Smooth muscle cell (in vitro differentiated cells): ENCODE data around the gene COPB1. TPM values are rescaled to one million over a fixed set of nuclear protein-coding genes. Genes with fewer than 3 reads are reported as not detected.

Source experiments
- DNase-seq: peaks from one replicate; lab custom pipeline; 2025; ENCODE audit not compliant: unreplicated experiment; lab: John Stamatoyannopoulos, UW
- H2AFZ ChIP-seq: fragments of 200-600 bp; sonication (generic); 2 replicates; pipeline ENCODE4 v1.6.0; 2016; ENCODE audit warnings: antibody characterized with exemption, low read depth, mild to moderate bottlenecking
- H3F3A ChIP-seq: fragments of 200-600 bp; sonication (generic); 2 replicates; pipeline ENCODE4 v1.6.0; 2017; ENCODE audit warnings: antibody characterized with exemption, low read depth
- H3K27ac ChIP-seq: fragments of 200-600 bp; sonication (generic); 2 replicates; pipeline ENCODE4 v1.5.1; 2016; ENCODE audit warnings: low read depth, mild to moderate bottlenecking
- H3K27me3 ChIP-seq: fragments of 200-600 bp; sonication (generic); 2 replicates; pipeline ENCODE4 v1.6.1; 2016; ENCODE audit warnings: low read depth, mild to moderate bottlenecking
- H3K36me3 ChIP-seq: fragments of 200-600 bp; sonication (generic); 2 replicates; pipeline ENCODE4 v1.5.1; 2016; ENCODE audit warnings: low read depth
- H3K4me1 ChIP-seq: fragments of 200-600 bp; sonication (generic); 2 replicates; pipeline ENCODE4 v1.5.1; 2016; ENCODE audit warnings: low read depth
- H3K4me2 ChIP-seq: fragments of 200-600 bp; sonication (generic); 2 replicates; pipeline ENCODE4 v1.6.0; 2016; ENCODE audit warnings: mild to moderate bottlenecking
- H3K4me3 ChIP-seq: fragments of 200-600 bp; sonication (generic); 2 replicates; pipeline ENCODE4 v1.5.1; 2016; ENCODE audit warnings: mild to moderate bottlenecking
- H3K79me2 ChIP-seq: fragments of 200-600 bp; sonication (generic); 2 replicates; pipeline ENCODE4 v1.6.0; 2016; ENCODE audit warnings: low read depth, mild to moderate bottlenecking
- H3K9ac ChIP-seq: fragments of 200-600 bp; sonication (generic); 2 replicates; pipeline ENCODE4 v1.6.0; 2016; ENCODE audit warnings: low read depth
- H3K9me3 ChIP-seq: fragments of 200-600 bp; sonication (generic); replicated peaks from 2 replicates; pipeline ENCODE4 v1.5.1; 2016; ENCODE audit warnings: low read depth
- H4K20me1 ChIP-seq: fragments of 200-600 bp; sonication (generic); 2 replicates; pipeline ENCODE4 v1.6.0; 2016; ENCODE audit warnings: low read depth
- CTCF ChIP-seq: fragments of 200-600 bp; sonication (generic); IDR thresholded peaks from 2 replicates; pipeline ENCODE4 v1.5.1; 2017; ENCODE audit warnings: borderline replicate concordance, mild to moderate bottlenecking, antibody characterized with exemption; ENCODE audit not compliant: insufficient read depth, poor library complexity, severe bottlenecking
- WGBS: methylation state at CpG from one replicate; pipeline ENCODE4 v1.1.7; 2016; ENCODE audit warnings: low lambda C conversion rate; 5-methylcytosine and 5-hydroxymethylcytosine counted together
- polyA plus RNA-seq: library from polyadenylated mRNA; unstranded; fragments of >200 nt; fragmentation: Nextera tagmentation; extraction: Ambion mirVana; gene quantifications from 2 replicates; pipeline ENCODE4 v1.2.1, GENCODE V29; 2016
- total RNA-seq: library from RNA; depleted of rRNA; stranded (reverse); fragments of >200 nt; gene quantifications from 2 replicates; pipeline ENCODE4 v1.2.3, GENCODE V29; 2014

Gene COPB1
- total and polyA plus RNA-seq, 2 experiments from 2014 or later = 135 to 299 TPM

GRCh38 chr11:14455648-14456430 lies 43.8 kb downstream of the COPB1 start:
- H3K79me2 ChIP-seq = no peaks in the 10 kb centered on the region
- peaks cover 55% of the 10 kb centered on the region for H4K20me1 ChIP-seq
- no peaks in the 10 kb centered on the region for H3K4me1 ChIP-seq
- no peaks in the 10 kb centered on the region for H3K9me3 ChIP-seq
- H3K4me3 ChIP-seq = no peak overlapping the region
- H3K27ac ChIP-seq = peak overlapping the region; percentile 30
- H3K4me2 ChIP-seq = no peak overlapping the region
- DNase-seq = no peak
- peaks cover 29% of the 10 kb centered on the region for H3F3A ChIP-seq
- peak; percentile 2 for TF ChIP-seq CTCF
- no peak overlapping the region for H3K9ac ChIP-seq
- H3K27me3 ChIP-seq = no peaks in the 10 kb centered on the region
- WGBS = 81% methylated on average over 3 of the region's 3 CpGs
- no peak overlapping the region for H2AFZ ChIP-seq
- H3K36me3 ChIP-seq = peaks cover 28% of the 10 kb centered on the region

GRCh38 chr11:14454861-14455632 lies 44.6 kb downstream of the COPB1 start:
- no peak overlapping the region for H3K4me2 ChIP-seq
- H3K9ac ChIP-seq = no peak overlapping the region
- peaks cover 21% of the 10 kb centered on the region for H3K36me3 ChIP-seq
- H3K27me3 ChIP-seq = no peaks in the 10 kb centered on the region
- no peak overlapping the region for H2AFZ ChIP-seq
- H3F3A ChIP-seq = peaks cover 23% of the 10 kb centered on the region
- DNase-seq = no peak
- 86% methylated on average over 7 of the region's 7 CpGs for WGBS
- H3K79me2 ChIP-seq = no peaks in the 10 kb centered on the region
- H3K4me1 ChIP-seq = no peaks in the 10 kb centered on the region
- peak overlapping the region; percentile 30 for H3K27ac ChIP-seq
- peaks cover 47% of the 10 kb centered on the region for H4K20me1 ChIP-seq
- no peaks in the 10 kb centered on the region for H3K9me3 ChIP-seq
- TF ChIP-seq CTCF = peak; percentile 59
- no peak overlapping the region for H3K4me3 ChIP-seq

GRCh38 chr11:14451825-14452224 lies 47.8 kb downstream of the COPB1 start:
- no peak for TF ChIP-seq CTCF
- Histone ChIP-seq H3K9ac (no peak overlapping the region), H3K4me1 (no peaks in the 10 kb centered on the region), H3K79me2 (no peaks in the 10 kb centered on the region), H3K4me2 (no peak overlapping the region), H3K27me3 (no peaks in the 10 kb centered on the region), H3K27ac (no peak overlapping the region), H3K36me3 (peaks cover 6% of the 10 kb centered on the region), H3K4me3 (no peak overlapping the region), H3K9me3 (no peaks in the 10 kb centered on the region), H4K20me1 (peaks cover 18% of the 10 kb centered on the region), H2AFZ (no peak overlapping the region), H3F3A (peaks cover 7% of the 10 kb centered on the region)
- no peak for DNase-seq
- 97% methylated on average over 1 of the region's 1 CpG for WGBS
